HG02678 (cell line): ENCODE measurements around the gene SLC35D3.
A peak's percentile ranks its signal among the peaks of the same experiment; 100 is the strongest.
"Not testable (repeated sequence)": the region's sequence is repeated elsewhere in the genome, so short reads cannot be mapped to it uniquely, and the experiment has no call there.

Source experiments
- ATAC-seq: cut with Tn5 transposase; IDR thresholded peaks from one replicate; pipeline ENCODE4 v1.9.1; 2021; ENCODE audit warnings: mild to moderate bottlenecking, moderate library complexity; ENCODE audit not compliant: unreplicated experiment

The SLC35D3 gene

DNA sequence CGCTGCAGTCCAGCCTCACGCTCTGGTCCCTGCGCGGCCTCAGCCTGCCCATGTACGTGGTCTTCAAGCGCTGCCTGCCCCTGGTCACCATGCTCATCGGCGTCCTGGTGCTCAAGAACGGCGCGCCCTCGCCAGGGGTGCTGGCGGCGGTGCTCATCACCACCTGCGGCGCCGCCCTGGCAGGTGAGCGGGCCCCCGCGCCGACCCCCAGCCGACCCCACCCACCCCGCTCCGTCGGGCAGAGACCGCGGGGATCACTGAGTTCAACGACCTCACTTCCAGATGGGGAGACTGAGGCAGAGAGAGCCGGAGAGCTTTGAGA, 545 bp downstream of the SLC35D3 start:
- no peak for ATAC-seq

DNA sequence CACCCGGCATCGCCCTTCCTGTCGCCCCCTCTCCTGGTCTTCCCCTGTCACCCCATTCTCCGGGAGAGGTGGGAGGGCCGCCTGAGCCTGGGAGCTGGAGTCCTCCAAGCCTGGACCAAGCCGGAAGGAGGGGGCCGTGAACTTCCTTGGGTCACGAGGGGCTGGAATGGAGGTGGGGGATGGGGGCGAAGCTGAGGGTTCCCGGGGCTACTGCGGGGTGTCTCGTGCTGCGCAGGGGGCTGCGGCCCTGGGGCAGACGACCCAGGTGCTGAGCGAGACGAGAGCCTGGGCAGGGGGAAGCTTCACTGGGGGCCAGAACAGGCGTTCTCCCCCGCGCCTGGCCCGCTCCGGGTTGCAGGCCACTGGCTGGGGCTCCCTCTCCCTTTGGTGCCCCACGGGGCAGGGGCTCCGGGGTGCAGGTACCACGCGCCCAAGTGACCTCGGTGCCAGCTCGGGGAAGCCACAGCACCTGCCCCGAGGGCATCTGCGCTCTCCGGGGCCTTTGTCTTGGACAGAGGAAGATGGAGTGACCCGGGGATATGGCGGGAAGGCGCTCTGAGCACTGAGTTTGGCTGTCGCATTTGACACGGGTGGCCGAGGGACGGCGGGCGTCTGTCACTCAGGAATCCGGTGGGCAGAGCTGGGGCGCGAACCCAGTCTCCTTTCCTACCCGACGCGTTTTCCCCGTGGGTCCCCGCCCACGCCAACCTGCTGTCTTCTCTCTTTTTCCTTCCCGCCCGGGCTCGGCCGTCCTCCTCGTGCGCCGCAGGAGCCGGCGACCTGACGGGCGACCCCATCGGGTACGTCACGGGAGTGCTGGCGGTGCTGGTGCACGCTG, 1.2 kb downstream of the SLC35D3 start:
- no peak for ATAC-seq

DNA sequence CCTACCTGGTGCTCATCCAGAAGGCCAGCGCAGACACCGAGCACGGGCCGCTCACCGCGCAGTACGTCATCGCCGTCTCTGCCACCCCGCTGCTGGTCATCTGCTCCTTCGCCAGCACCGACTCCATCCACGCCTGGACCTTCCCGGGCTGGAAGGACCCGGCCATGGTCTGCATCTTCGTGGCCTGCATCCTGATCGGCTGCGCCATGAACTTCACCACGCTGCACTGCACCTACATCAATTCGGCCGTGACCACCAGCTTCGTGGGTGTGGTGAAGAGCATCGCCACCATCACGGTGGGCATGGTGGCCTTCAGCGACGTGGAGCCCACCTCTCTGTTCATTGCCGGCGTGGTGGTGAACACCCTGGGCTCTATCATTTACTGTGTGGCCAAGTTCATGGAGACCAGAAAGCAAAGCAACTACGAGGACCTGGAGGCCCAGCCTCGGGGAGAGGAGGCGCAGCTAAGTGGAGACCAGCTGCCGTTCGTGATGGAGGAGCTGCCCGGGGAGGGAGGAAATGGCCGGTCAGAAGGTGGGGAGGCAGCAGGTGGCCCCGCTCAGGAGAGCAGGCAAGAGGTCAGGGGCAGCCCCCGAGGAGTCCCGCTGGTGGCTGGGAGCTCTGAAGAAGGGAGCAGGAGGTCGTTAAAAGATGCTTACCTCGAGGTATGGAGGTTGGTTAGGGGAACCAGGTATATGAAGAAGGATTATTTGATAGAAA, 2.0 kb downstream of the SLC35D3 start:
- no peak for ATAC-seq

DNA sequence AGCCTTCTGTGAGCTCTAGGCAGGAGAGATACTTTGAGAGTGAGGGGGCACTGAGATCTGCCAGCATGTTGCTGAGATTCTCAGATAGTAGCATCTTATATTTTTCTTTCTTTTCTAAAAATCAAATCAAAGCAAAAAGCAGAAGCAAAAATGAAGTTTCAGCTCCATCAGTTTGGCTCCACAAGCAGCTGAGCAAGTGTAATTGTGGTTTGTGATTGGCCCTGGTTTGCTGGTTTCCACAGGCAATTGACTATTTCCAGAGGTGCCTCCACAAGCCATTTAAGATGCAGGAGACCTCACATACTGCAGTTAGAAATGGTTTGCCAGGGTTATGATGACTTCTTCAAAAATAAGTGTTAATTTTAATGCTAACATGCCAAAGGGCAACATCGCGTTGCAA, 4.3 kb downstream of the SLC35D3 start:
- no peak for ATAC-seq

DNA sequence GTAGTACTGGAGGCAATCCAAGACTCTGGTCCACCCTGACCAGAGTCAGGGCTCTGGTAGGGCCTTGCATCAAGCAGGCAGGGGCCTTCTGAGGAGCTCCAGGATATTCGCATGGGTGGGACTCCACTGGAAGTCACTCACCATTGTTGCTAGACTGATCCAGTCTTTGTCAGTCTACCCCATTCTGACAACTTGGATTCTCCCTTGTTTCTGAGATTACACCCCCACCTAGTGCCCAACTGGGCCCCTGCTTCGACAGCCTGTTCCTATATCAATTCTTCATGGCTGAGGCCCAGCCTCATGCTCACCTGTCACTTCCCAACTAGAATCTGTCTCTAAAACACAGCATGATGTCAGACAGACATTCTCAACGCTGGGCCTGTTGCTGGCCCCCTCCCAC, 5.2 kb downstream of the SLC35D3 start:
- ATAC-seq, result peak; percentile 46

DNA sequence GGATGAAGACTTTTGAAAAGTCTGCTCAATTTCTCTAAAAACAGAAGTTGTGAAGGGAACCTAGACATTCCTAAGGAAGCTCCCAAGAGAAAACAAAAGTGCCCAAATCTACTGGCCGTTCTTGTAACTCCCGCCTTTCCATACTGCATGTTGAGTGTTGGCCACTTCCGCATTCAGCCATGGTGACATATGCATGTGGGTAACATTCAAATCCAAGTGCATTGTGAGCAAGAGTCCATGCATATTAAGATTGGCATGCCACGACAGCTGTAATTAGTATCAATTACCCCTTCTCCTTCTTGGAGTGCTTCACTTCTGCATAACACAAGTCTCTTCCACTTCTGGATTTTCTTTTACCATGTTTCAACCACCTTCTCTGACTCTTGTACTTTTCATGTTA, 8.4 kb downstream of the SLC35D3 start:
- ATAC-seq, result no peak

DNA sequence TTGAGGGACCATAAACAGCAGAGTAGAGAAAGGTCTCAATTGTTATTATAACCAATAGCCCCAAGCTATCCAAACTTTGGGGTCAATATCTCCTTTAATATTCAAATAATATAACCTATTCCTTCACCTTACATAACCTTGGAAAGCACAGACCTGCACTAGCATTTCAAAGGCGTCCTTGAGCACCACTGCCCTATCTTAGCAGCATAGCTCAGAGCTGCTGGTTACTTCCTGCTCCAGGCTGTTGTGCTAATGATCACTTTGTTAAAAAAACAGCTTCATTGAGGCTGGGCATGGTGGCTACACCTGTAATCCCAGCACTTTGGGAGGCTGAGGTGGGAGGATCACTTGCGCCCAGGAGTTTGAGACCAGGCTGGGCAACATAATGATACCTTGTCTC, 10.5 kb downstream of the SLC35D3 start:
- no peak for ATAC-seq

DNA sequence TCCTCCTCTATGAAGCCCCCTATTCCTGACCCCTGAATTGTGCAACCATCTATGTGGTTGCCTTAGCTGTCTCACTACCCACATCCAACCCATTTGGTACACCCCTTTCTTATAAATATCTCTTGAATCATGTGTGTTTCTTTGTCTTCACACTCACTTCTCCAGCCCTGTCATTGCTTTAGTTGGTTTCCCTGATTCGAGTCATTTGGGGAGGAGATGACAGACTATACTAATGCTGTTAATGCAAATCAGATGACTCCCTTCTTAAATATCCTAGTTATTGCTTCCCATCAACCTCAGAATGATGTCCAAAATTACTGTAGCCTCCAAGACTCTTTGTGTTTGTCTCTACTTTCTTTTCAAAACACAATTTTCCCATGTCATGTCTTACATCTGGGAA, 23.0 kb downstream of the SLC35D3 start:
- ATAC-seq, result no peak

DNA sequence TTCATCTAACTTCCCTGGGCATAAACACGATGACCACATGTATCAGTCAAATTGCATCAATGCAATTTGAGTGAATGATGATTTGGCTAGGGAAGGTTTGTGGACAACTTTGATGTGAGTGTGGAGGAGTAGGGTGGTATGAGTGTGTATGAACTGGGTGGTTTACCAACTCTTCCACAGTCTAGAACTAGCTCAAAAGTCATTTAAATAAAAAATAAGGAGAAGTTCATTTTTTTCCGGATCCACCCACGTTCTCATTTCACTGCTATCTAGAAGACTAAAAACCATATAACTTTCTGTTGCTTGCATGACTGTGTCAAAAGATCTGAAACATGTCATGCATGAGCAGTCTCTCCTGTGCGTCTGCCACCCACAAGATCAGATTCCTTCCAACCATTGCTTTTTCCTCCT, 23.6 kb downstream of the SLC35D3 start:
- no peak for ATAC-seq

DNA sequence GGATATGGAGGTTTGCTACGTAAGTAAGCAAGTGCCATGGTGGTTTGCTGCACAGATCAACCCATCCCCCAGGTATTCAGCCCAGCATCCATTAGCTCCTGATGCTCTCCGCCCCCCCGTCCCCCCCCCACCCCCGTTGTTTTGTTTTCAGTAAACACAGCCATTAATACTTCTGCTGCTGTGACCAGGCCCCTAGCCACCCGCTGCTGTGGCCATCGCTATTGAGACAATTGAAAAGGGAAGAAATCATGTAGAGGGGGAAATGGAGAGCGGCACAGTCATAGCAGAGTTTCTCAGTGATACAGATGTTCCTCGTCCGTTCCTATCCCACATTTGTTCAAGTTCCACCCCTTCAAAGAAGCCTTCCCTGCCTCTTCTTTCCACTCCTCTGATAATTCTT, 24.9 kb downstream of the SLC35D3 start:
- no peak for ATAC-seq

DNA sequence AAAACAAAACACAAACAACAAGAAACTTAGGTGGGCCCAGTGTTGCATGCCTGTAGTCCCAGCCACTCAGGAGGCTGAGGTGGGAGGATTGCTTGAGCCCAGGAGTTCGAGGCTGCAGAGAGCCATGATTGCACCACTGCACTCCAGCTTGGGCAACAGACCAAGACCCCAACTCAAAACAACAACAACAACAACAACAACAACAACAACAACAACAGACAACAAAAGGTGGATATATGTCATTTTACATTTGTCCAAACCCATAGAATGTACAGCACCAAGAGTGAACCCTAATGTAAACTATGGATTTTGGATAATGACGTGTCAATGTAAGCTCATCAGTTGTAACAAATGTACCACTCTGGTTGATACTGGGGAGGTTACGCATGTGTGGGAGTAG, 27.9 kb downstream of the SLC35D3 start:
- not testable (repeated sequence) for ATAC-seq

DNA sequence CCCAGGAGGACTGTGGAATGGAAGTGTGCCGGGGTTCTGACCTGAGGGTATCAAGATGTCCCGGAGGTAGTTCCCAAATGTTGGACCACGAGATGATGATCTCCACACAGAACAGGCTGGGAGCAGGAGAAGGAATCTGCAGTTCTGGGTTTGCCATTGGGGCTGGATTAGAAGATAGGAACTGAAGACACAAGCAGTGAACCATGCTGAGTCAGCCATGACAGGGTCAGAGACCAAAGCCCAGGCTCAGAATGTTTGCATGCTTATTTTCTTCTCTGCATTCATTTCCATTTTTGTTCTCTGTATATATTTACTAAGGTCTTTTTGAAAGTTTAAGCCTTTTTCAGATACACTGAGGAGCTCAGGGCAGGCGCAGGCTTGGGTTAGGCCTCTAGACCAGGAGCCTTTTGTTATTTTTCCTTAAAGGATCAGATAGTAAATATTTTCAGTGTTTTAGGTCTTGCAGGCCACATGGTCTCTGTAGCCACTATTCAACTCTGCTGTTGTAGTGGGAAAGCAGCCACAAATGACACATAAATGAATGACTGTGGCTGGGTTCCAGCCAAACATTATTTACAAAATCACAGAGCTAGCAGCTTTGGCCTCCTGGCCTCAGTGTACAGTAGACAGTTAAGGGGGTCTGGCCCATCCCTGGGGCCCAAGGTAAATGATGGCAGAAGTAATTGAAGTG, 28.5 kb downstream of the SLC35D3 start:
- ATAC-seq, result no peak

DNA sequence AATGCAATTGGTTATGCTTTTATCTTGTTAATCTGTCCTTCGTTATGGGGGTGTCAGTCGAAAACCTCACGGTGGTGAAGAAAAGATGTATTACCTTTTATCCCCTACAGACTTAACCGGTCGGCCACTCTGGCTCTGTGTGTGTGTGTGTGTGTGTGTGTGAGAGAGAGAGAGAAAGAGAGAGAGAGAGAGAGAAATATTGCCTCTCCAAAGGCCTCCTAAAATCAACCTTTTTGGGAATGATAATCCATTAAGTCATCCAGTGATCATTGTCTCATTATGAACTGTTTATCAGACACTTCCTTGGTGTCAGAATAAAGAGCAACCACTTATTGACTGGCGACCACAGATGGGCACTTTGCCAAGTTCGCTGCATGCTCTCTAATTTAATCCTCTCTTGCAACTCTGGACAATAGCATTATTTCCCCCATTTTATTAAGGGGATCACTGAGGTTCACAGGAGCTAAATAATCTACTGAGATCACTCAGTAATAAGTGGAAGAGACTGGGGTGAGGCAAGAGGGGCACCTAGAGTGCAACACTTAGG, 30.7 kb downstream of the SLC35D3 start:
- no peak for ATAC-seq

DNA sequence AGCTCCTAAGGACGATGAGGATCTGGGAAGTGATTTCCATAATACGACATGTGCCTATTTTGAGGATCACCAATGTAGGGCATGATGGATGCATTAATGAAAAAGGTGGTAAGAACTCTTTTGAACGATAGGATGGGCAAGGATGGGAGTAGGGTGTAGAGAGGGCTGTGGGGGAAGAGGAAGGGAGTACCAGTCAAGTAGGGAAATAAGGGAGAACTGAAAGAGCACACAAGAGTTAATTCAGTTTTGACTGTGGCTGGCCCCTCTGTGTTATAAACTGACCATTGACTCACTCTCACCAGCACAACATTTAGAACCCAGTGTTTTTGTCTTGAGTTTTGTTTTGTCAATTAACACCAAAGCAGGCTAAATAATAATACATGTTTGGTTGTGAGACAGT, 33.0 kb downstream of the SLC35D3 start:
- no peak for ATAC-seq

DNA sequence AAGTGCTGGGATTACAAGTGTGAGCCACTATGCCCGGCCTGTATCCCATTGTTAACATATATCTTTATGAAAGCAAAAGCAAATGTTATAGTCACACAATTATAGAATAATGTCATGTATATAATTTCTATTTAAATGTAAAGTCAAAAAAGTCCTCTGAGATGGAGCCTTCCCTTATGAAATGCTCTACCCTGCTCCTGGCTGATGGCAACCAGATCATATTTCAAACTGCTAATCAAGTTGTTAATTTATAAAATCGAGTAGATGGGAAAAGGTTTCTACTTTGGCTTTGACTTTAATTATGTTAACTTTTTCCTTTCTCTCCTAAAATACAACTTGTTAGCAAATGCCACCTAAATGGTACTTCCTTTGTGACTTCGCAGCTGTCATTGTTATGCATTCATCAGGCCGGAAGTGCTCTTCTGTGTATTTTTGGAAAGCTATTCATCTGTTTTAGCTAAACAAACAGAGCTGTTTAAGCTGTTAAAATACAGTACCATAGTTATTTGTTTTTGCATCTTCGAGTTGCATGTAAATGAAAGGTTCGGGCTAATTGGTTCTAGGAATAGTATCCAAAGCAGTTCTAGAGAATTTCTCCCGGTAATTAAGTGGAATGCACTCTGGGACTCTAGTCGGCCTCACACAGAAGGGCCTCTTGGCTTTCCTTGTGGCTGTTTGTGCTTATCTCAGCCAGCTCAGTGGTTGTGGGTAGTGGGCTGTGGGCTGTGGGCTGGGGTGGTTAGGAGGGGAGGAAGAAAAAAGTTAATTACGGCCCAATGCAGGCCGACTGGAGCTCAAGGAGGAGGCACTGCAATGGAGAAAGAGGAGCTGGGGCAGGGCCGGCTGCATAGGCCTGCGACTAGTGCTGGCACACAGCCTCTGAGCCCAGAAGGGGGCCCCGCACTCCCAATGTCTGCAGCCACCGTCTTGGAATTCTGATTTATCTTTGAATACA, 34.8 kb downstream of the SLC35D3 start:
- ATAC-seq, result no peak

DNA sequence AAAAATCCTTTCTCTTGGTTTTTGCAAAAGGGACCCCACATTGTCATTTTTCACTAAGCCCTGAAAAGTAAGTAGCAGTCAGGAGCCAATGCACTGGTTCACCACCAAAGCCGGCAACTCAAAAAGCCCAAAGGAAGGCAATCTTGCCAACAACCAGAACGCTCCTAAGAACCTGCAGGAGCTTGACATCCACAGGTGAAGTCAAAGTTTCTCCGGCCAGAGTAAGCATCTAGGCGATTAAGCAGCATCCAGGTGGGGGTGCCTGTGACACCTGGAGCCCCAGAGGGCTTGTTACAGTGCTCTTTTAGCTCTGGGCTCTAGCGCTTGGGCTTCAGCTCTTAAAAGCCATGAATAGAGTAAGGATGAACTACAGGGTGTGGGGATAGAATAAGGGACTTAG, 36.1 kb downstream of the SLC35D3 start:
- ATAC-seq, result no peak

DNA sequence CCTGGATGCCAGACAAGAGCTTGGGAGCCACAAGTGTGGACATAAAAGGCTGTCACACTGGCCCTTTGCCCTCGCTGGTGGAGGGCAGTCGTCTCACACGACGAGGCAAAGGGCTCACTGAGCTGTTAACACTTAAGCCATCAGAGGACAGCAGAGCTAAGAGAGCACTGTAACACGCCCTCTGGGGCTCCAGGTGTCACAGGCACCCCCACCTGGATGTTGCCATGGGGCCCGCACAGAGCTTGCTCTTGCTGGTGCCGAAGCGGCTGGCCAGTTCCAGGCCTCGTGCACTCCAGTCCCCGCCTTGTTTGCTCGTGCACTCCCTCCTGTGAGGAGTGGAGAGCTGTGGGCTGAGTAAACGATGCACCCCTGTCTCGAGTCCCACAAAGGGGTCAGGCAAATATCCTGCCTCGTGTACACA, 37.4 kb downstream of the SLC35D3 start:
- no peak for ATAC-seq

DNA sequence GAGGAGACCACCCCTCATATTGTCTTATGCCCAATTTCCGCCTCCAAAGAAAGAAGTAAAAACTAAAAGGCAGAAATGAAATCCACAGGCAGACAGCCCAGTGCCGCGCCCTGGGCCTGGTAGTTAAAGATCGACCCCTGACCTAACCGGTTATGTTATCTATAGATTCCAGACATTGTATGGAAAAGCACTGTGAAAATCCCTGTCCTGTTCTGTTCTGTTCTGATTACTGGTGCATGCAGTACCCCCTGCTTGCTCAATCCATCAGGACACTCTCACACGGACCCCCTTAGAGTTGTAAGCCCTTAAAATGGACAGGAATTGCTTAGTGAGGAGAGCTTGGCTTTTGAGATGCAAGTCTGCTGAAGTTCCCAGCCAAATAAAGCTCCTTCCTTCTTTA, 37.8 kb downstream of the SLC35D3 start:
- ATAC-seq, result not testable (repeated sequence)

DNA sequence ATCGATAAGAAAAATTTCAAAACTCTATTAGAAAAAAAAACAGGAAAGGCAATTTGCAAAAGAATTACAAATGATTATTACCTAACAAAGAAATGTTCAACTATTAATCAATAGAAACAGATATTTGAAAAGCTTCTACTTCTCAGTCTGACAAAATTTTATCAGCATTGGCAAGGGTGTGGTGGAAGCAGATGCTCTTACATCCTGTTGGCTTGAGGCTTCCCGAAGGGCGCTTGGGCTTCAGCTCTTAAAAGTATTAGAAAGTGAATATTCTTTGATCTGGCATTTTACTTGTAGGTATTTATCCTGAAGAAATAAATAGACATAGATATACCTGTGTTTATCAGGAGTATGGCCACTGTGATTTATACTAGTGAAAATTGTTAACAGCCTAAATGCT, 38.7 kb downstream of the SLC35D3 start:
- ATAC-seq, result no peak

DNA sequence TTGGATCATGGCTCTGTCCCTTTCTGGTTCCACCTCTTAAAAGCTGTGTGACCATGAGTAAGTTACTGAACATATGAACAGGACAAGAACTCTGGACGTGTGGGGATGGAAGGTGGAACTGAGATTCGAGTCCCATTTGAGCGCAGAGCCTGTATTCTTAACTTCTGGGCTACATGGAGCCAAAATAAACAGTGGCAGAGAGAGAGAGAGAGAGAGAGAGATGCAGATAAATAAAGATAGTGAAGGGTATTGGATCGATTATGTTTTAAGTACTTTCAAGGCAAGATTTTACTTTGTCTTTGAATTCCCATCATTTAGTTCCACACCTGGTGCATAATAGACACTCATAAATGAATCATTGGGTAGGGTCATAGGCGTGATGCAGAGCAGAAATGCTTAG, 39.7 kb downstream of the SLC35D3 start:
- no peak for ATAC-seq

DNA sequence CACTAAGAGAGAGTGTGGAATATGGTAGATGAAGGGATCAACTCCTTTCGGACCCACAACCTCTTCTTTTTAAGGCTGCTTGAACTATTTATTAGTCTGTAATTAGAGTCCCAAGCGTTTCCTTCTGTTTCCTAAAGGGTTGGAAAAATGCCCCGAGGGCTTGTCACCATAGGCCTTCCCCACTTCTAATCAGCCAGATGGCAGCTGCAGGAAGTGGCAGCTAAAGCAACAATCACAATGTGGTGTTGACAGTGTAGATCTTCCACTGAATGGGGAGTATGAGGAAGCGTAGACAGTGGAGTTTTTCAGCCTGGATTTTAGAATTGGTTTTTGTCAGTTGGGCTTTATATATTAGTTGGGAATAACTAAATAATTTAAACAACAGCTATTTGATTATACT, 40.6 kb downstream of the SLC35D3 start:
- ATAC-seq, result no peak
